Bronchial epithelial cell (primary cell): ENCODE data around the gene QSER1. TPM values are rescaled to one million over a fixed set of nuclear protein-coding genes. Genes with fewer than 3 reads are reported as not detected.
"Not testable (repeated sequence)": the region's sequence is repeated elsewhere in the genome, so short reads cannot be mapped to it uniquely, and the experiment has no call there.

ENCODE experiments used
- DNase-seq: peaks from one replicate; pipeline ENCODE4 v3.0.0-alpha.2; 2010; ENCODE audit warnings: low read depth
- FAIRE-seq: peaks from 2 replicates; lab custom pipeline; 2011; peaks lifted over from hg19 to GRCh38; lab: Jason Lieb, UNC
- H3K27me3 ChIP-seq: 2 replicates; pipeline ENCODE4 v1.5.1; 2011; ENCODE audit warnings: low read length; ENCODE audit not compliant: control insufficient read depth, insufficient read depth
- H3K36me3 ChIP-seq: 2 replicates; pipeline ENCODE4 v1.5.1; 2011; ENCODE audit warnings: low read length; ENCODE audit not compliant: control insufficient read depth, insufficient read depth
- H3K4me3 ChIP-seq: 2 replicates; pipeline ENCODE4 v1.5.1; 2011; ENCODE audit warnings: mild to moderate bottlenecking, low read depth, low read length, control low read depth
- CTCF ChIP-seq: IDR thresholded peaks from 2 replicates; pipeline ENCODE4 v1.5.1; 2011; ENCODE audit warnings: mild to moderate bottlenecking, moderate library complexity, low read length, control low read depth, inconsistent platforms; ENCODE audit not compliant: insufficient read depth, severe bottlenecking
- total RNA-seq: library from RNA; depleted of rRNA; stranded (reverse); fragments of >200 nt; gene quantifications from 2 replicates; pipeline ENCODE4 v1.2.1, GENCODE V29; 2014

Gene QSER1
- total RNA-seq, 1 donor from 2014 or later, result 11.1 TPM

GRCh38 chr11:33021501-33021900 lies 128.9 kb downstream of the QSER1 start:
- Histone ChIP-seq H3K4me3 (no peak overlapping the region), H3K36me3 (no peaks in the 10 kb centered on the region), H3K27me3 (no peaks in the 10 kb centered on the region)
- TF ChIP-seq CTCF, result no peak
- FAIRE-seq, result no peak
- no peak for DNase-seq

- DNase-seq, result no peak
- Histone ChIP-seq H3K36me3 (no peaks in the 10 kb centered on the region), H3K4me3 (no peak overlapping the region), H3K27me3 (no peaks in the 10 kb centered on the region)
- FAIRE-seq, result no peak
- no peak for TF ChIP-seq CTCF
These were observed 129.3 kb downstream of the QSER1 start for GRCh38 chr11:33021937-33022336.

- DNase-seq (no peak), FAIRE-seq (no peak)
- Histone ChIP-seq H3K4me3 (no peak overlapping the region), H3K36me3 (no peaks in the 10 kb centered on the region), H3K27me3 (no peaks in the 10 kb centered on the region)
- TF ChIP-seq CTCF, result no peak
These were observed 132.7 kb downstream of the QSER1 start for GRCh38 chr11:33025339-33025722.

- H3K36me3 ChIP-seq, result no peaks in the 10 kb centered on the region
- no peak for DNase-seq
- H3K27me3 ChIP-seq, result no peaks in the 10 kb centered on the region
- no peak for TF ChIP-seq CTCF
- no peak overlapping the region for H3K4me3 ChIP-seq
- no peak for FAIRE-seq
These were observed 134.6 kb downstream of the QSER1 start for GRCh38 chr11:33027233-33027632.

GRCh38 chr11:33027846-33028536 lies 135.4 kb downstream of the QSER1 start:
- no peak for FAIRE-seq
- Histone ChIP-seq H3K4me3 (no peak overlapping the region), H3K36me3 (no peaks in the 10 kb centered on the region), H3K27me3 (no peaks in the 10 kb centered on the region)
- peak; percentile 17 for DNase-seq
- TF ChIP-seq CTCF, result no peak

GRCh38 chr11:33028537-33028914 lies 135.9 kb downstream of the QSER1 start:
- DNase-seq, result no peak
- no peak for TF ChIP-seq CTCF
- H3K27me3 ChIP-seq, result no peaks in the 10 kb centered on the region
- no peaks in the 10 kb centered on the region for H3K36me3 ChIP-seq
- no peak for FAIRE-seq
- H3K4me3 ChIP-seq, result no peak overlapping the region

- not testable (repeated sequence) for DNase-seq, FAIRE-seq, H3K27me3 ChIP-seq, H3K4me3 ChIP-seq, H3K36me3 ChIP-seq
These were observed 136.6 kb downstream of the QSER1 start for GRCh38 chr11:33029218-33029617.
